GM19455 (cell line): ENCODE measurements around the gene ACTN1.

Experiments used
- ATAC-seq: cut with Tn5 transposase; IDR thresholded peaks from one replicate; pipeline ENCODE4 v1.9.1; 2021; ENCODE audit not compliant: unreplicated experiment

ACTN1 gene

GRCh38 chr14:68921049-68921448 lies 58.1 kb downstream of the ACTN1 start:
- no peak for ATAC-seq

- ATAC-seq = no peak
These were observed 59.8 kb downstream of the ACTN1 start for GRCh38 chr14:68919129-68919927.

- no peak for ATAC-seq
These were observed 60.5 kb downstream of the ACTN1 start for GRCh38 chr14:68918612-68919011.

GRCh38 chr14:68916358-68916941 lies 62.7 kb downstream of the ACTN1 start:
- ATAC-seq = no peak

GRCh38 chr14:68913516-68913915 lies 65.6 kb downstream of the ACTN1 start:
- no peak for ATAC-seq

GRCh38 chr14:68911594-68912227 lies 67.4 kb downstream of the ACTN1 start:
- no peak for ATAC-seq

GRCh38 chr14:68910540-68910939 lies 68.6 kb downstream of the ACTN1 start:
- ATAC-seq = no peak

- ATAC-seq = no peak
These were observed 70.3 kb downstream of the ACTN1 start for GRCh38 chr14:68908803-68909202.

- ATAC-seq = no peak
These were observed 70.9 kb downstream of the ACTN1 start for GRCh38 chr14:68908201-68908600.

- no peak for ATAC-seq
These were observed 72.7 kb downstream of the ACTN1 start for GRCh38 chr14:68906439-68906838.

GRCh38 chr14:68905107-68905895 lies 73.8 kb downstream of the ACTN1 start:
- ATAC-seq = no peak

- no peak for ATAC-seq
These were observed 76.7 kb downstream of the ACTN1 start for GRCh38 chr14:68902357-68902756.

GRCh38 chr14:68899033-68899603 lies 80.0 kb downstream of the ACTN1 start:
- ATAC-seq = no peak

- no peak for ATAC-seq
These were observed 80.7 kb downstream of the ACTN1 start for GRCh38 chr14:68898248-68899032.

GRCh38 chr14:68897559-68898155 lies 81.4 kb downstream of the ACTN1 start:
- ATAC-seq = no peak

GRCh38 chr14:68896132-68896531 lies 83.0 kb downstream of the ACTN1 start:
- ATAC-seq = no peak

- no peak for ATAC-seq
These were observed 84.0 kb downstream of the ACTN1 start for GRCh38 chr14:68894802-68895703.

- no peak for ATAC-seq
These were observed 85.0 kb downstream of the ACTN1 start for GRCh38 chr14:68894123-68894522.

- no peak for ATAC-seq
These were observed 85.5 kb downstream of the ACTN1 start for GRCh38 chr14:68893566-68893965.
